Caco-2 (cell line): ENCODE data around the gene PKHD1. TPM values are rescaled to one million over a fixed set of nuclear protein-coding genes. Genes with fewer than 3 reads are reported as not detected.

Source experiments
- BruUV-seq: library from RNA; stranded (reverse); fragments of 400-500 nt; replicated peaks from 2 replicates; lab custom pipeline; 2021; lab: Mats Ljungman, UMichigan
- CTCF ChIA-PET: fragments of 300-600 bp; sonication (Branson Sonifier 250); formaldehyde crosslinking; loops from one replicate; lab custom pipeline; 2022; ENCODE audit warnings: antibody characterized with exemption; lab: Charles Lee
- POLR2A ChIA-PET: fragments of 300-600 bp; sonication (Branson Sonifier 250); formaldehyde crosslinking; loops from one replicate; lab custom pipeline; 2022; ENCODE audit warnings: antibody characterized with exemption; lab: Charles Lee
- DNase-seq, 2 experiments: peaks; one replicate each; pipeline versions ENCODE4 v3.0.0 to v3.0.0-alpha.2; 2020 to 2022
- H3K27me3 ChIP-seq: replicated peaks from 2 replicates; pipeline ENCODE4 v1.6.0; 2011; ENCODE audit warnings: low read length; ENCODE audit not compliant: control insufficient read depth, insufficient read depth
- H3K36me3 ChIP-seq: 2 replicates; pipeline ENCODE4 v1.5.1; 2011; ENCODE audit warnings: low read length; ENCODE audit not compliant: control insufficient read depth, insufficient read depth
- H3K4me1 ChIP-seq: fragments of 250-450 bp; sonication (Bioruptor Pico); 2 replicates; pipeline ENCODE4 v1.5.1; 2020; ENCODE audit warnings: mild to moderate bottlenecking
- H3K4me3 ChIP-seq: 2 replicates; pipeline ENCODE4 v1.5.1; 2011; ENCODE audit warnings: low read depth, mild to moderate bottlenecking, control low read depth, low read length
- H3K9me3 ChIP-seq: fragments of 250-450 bp; sonication (Bioruptor Pico); 2 replicates; pipeline ENCODE4 v1.5.1; 2020; ENCODE audit warnings: mild to moderate bottlenecking, moderate library complexity
- H3K27ac Mint-ChIP-seq: one replicate; pipeline ENCODE4 v1.8.0; 2022; ENCODE audit warnings: mixed read lengths; ENCODE audit not compliant: unreplicated experiment
- H3K27me3 Mint-ChIP-seq: one replicate; pipeline ENCODE4 v1.8.0; 2022; ENCODE audit warnings: mixed read lengths; ENCODE audit not compliant: insufficient read depth, unreplicated experiment
- H3K36me3 Mint-ChIP-seq: one replicate; pipeline ENCODE4 v1.8.0; 2022; ENCODE audit warnings: mild to moderate bottlenecking, mixed read lengths; ENCODE audit not compliant: insufficient read depth, unreplicated experiment
- H3K4me1 Mint-ChIP-seq: one replicate; pipeline ENCODE4 v1.8.0; 2022; ENCODE audit warnings: low read depth, mixed read lengths; ENCODE audit not compliant: unreplicated experiment
- H3K4me3 Mint-ChIP-seq: one replicate; pipeline ENCODE4 v1.8.0; 2022; ENCODE audit warnings: mild to moderate bottlenecking, moderate library complexity, mixed read lengths; ENCODE audit not compliant: unreplicated experiment
- H3K9me3 Mint-ChIP-seq: one replicate; pipeline ENCODE4 v1.8.0; 2022; ENCODE audit warnings: mixed read lengths; ENCODE audit not compliant: unreplicated experiment
- intact Hi-C: fragments of 100-400 bp; cut with micrococcal nuclease; formaldehyde crosslinking; loops from one replicate; pipeline ENCODE4 v1.10.0; 2022; ENCODE audit not compliant: unreplicated experiment
- total RNA-seq: library from RNA; stranded (reverse); gene quantifications from 2 replicates; pipeline ENCODE4 v1.2.3, GENCODE V29; 2022
- TF ChIP-seq, protein P1 (sequence below), 2 experiments: fragments of 200-600 bp in 1 of 2; IDR thresholded peaks; 1 replicate in 1 of 2; 2 replicates in 1 of 2; pipeline versions ENCODE4 v1.5.1 to v1.8.0; 2011 to 2022; ENCODE audit warnings: antibody characterized with exemption in 1 of 2, control low read depth in 1 of 2, inconsistent platforms in 1 of 2, low read depth in 1 of 2, low read length in 1 of 2, mild to moderate bottlenecking in 1 of 2, moderate library complexity in 1 of 2; ENCODE audit not compliant: insufficient read depth in 1 of 2, severe bottlenecking in 1 of 2, unreplicated experiment in 1 of 2

PKHD1 gene
- total RNA-seq, 1 experiment from 2014 or later: 3.3 TPM

DNA sequence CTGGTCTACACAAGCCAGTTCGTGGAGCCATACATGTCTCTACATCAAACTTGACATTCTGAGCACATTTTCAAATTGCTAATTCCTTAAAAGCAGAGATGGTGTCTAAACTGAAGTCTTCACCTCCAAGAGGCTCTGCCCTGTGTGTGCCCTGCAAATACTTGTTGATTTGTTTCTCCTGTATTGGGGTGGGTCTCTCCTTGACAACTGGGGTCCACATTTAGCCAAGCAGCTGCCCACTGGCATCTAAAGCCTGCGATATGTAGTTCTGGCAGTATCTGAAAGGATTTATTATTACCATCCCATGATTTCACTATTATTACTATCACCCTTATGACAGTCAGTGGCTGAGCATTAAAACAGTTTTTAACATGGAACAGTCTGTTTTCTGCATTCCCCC lies 45.9 kb upstream of the PKHD1 start:
- ChIA-PET POLR2A (no interaction called here), CTCF (no interaction called here)
- DNase-seq: no peak
- TF ChIP-seq, protein P1, sequence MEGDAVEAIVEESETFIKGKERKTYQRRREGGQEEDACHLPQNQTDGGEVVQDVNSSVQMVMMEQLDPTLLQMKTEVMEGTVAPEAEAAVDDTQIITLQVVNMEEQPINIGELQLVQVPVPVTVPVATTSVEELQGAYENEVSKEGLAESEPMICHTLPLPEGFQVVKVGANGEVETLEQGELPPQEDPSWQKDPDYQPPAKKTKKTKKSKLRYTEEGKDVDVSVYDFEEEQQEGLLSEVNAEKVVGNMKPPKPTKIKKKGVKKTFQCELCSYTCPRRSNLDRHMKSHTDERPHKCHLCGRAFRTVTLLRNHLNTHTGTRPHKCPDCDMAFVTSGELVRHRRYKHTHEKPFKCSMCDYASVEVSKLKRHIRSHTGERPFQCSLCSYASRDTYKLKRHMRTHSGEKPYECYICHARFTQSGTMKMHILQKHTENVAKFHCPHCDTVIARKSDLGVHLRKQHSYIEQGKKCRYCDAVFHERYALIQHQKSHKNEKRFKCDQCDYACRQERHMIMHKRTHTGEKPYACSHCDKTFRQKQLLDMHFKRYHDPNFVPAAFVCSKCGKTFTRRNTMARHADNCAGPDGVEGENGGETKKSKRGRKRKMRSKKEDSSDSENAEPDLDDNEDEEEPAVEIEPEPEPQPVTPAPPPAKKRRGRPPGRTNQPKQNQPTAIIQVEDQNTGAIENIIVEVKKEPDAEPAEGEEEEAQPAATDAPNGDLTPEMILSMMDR (IDR thresholded peaks at IDR 0.05; ENCODE audit: insufficient read depth in 1 of 2, low read depth in 1 of 2, low read length in 1 of 2, severe bottlenecking in 1 of 2, unreplicated experiment in 1 of 2): no peak
- Histone ChIP-seq H3K4me1 (no peaks in the 10 kb centered on the region), H3K36me3 (no peaks in the 10 kb centered on the region), H3K4me3 (no peak overlapping the region), H3K27me3 (no peaks in the 10 kb centered on the region), H3K9me3 (no peaks in the 10 kb centered on the region)
- Mint-ChIP-seq H3K9me3 (no peaks in the 10 kb centered on the region), H3K4me3 (no peak overlapping the region), H3K27ac (no peak overlapping the region), H3K4me1 (peaks cover 7% of the 10 kb centered on the region), H3K36me3 (no peaks in the 10 kb centered on the region), H3K27me3 (no peaks in the 10 kb centered on the region)
- no TSS peak for BruUV-seq
- intact Hi-C loops: no loop called here

DNA sequence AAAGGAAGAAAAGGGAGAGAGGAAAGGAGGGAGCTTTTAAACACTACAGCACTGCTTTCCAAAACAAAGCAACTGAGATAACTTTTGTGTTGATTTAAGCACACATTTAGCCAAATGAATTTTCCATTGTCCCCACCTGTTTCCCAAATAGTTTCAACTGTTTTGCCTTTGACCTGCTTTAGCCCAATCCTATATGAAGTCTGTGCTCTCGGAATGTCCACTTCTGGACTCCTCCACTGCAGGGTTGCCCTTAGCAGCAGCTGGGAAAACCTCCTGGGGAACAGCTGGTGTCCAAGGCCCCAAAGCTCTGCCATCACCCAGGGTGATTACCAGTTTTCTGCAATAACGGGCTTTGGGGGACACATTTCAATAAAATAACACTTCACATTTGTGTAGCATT lies 44.9 kb upstream of the PKHD1 start:
- intact Hi-C loops: no loop called here
- Histone ChIP-seq H3K27me3 (no peaks in the 10 kb centered on the region), H3K9me3 (no peaks in the 10 kb centered on the region), H3K4me1 (no peaks in the 10 kb centered on the region), H3K36me3 (no peaks in the 10 kb centered on the region), H3K4me3 (no peak overlapping the region)
- no peak for DNase-seq
- H3K36me3 Mint-ChIP-seq: no peaks in the 10 kb centered on the region
- no peak overlapping the region for H3K4me3 Mint-ChIP-seq
- H3K9me3 Mint-ChIP-seq: no peaks in the 10 kb centered on the region
- no TSS peak for BruUV-seq
- TF ChIP-seq, protein P1 (IDR thresholded peaks at IDR 0.05; ENCODE audit: insufficient read depth in 1 of 2, low read depth in 1 of 2, low read length in 1 of 2, severe bottlenecking in 1 of 2, unreplicated experiment in 1 of 2): no peak
- ChIA-PET POLR2A (no interaction called here), CTCF (no interaction called here)
- H3K4me1 Mint-ChIP-seq: peaks cover 13% of the 10 kb centered on the region
- H3K27ac Mint-ChIP-seq: no peak overlapping the region
- no peaks in the 10 kb centered on the region for H3K27me3 Mint-ChIP-seq

DNA sequence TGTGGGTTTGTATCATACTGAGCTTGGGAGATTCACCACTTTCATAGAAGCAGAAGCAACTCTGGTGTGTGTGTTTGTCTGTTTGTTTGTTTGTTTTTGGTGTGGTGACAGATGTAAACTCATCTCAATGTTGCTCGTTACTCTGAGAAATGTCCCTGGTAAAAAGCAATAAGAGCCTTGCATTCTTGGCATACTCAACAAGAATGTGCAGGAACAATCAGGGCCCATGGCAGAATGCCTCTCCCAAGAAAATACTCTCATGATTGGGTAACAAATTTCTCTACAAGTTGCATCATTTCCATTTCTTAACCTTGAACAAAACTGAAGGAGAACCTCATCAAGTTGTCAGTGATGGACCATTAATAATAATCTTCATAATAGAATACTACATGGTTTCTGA lies 43.0 kb upstream of the PKHD1 start:
- H3K9me3 ChIP-seq: no peaks in the 10 kb centered on the region
- Mint-ChIP-seq H3K4me1 (peaks cover 12% of the 10 kb centered on the region), H3K4me3 (no peak overlapping the region), H3K27ac (no peak overlapping the region), H3K27me3 (no peaks in the 10 kb centered on the region), H3K9me3 (no peaks in the 10 kb centered on the region), H3K36me3 (no peaks in the 10 kb centered on the region)
- intact Hi-C loops: no loop called here
- H3K27me3 ChIP-seq: no peaks in the 10 kb centered on the region
- DNase-seq: no peak
- peaks cover 4% of the 10 kb centered on the region for H3K4me1 ChIP-seq
- no peak overlapping the region for H3K4me3 ChIP-seq
- BruUV-seq: no TSS peak
- ChIA-PET CTCF (no interaction called here), POLR2A (no interaction called here)
- H3K36me3 ChIP-seq: no peaks in the 10 kb centered on the region
- TF ChIP-seq, protein P1 (IDR thresholded peaks at IDR 0.05; ENCODE audit: insufficient read depth in 1 of 2, low read depth in 1 of 2, low read length in 1 of 2, severe bottlenecking in 1 of 2, unreplicated experiment in 1 of 2): no peak
